Measurements from ENCODE around the gene CANX. TPM values are rescaled to one million over a fixed set of nuclear protein-coding genes. Genes with fewer than 3 reads are reported as not detected.

CANX gene
- total and polyA plus RNA-seq, 9 of the 15 experiments (the other 6 are each of a cell fraction or from before 2014, with no cell fraction given), result 155 to 893 (median 589) TPM

DNA sequence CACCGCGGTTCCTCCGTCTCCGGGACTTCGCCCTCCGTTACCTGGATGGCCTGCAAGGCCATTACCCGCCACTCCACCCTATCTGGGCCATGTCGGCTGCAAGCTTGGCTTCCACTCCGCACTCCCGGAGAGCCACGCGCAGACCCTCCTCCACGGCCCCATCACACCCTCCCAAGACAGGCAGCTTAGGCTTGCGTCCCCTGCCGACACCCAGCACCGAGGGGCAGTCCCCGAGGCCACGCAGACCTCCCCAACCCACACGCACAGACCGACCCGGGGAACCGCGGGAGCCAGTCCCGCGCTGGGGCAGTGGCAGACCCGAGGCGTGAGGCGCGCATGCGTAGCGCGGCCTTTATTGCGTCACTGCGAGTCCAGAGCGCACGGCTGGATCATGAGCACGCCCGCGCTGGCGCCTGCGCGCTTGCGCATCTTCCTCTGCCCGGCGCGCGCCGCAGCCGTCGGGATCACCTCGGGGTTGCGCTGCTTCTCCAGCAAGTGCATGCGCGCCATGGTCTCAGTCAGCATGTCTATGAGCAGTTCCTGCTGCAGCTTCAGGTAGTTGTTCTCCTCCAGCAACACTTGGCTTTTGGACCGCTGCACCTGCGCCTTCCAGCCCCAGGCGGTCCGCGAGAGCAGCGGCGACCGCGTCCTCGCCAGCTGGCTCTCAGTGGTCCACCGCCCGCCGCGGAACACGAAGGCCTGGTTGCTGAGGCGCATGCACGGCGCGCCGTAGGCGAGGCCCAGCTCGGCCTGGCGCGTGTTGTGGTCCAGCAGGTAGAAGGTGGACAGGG, 20.3 kb upstream of the CANX start (continued):
- peak; percentile 73 for TF ChIP-seq SAP30 (IDR thresholded peaks at IDR 0.05; ENCODE audit: borderline replicate concordance, insufficient read depth, low read depth, low read length, poor library complexity, severe bottlenecking)
- 0 out of 2 replicates have a peak, but pooled peaks have one; percentile 47 for TF ChIP-seq GABPB2 (CRISPR knock-in tag; conservative IDR thresholded peaks at IDR 0.05)
- peak; percentile 82 for TF ChIP-seq PHF20 (IDR thresholded peaks at IDR 0.05; ENCODE audit: partially characterized antibody)

DNA sequence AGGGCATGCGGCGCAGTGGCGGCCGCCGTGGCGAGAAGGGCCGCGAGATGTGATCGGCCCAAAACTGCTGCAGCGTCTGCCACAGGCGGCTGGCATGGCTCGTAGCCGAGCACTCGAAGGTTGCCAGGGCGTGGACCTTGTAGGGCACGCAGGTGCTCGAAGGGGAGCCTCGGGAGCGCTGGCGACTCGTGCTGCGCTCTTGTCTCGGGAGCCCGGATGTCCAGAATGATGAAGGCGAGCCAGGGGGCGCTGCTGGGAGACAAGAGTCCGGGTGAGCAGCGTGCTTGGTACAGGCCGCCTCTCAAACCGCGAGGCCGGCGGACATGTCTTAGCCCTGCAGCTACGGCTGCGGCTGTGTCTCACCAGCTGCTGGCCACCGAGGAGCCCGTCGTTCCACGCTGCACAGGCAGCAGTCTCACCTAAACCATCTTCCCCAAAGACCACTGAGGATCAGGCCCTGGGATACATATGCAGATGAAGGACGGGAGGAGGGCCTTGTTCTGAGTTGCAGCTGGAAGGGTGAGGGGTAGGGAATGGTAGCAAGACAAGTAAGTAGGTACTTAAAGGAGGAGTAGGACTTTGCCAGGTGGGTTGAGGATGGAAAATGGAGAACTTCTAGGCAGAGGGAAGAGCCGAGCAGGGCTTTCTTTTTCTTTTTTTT, 19.6 kb upstream of the CANX start:
- FAIRE-seq (no peak), ATAC-seq (no peak)
- TF ChIP-seq, protein P1, sequence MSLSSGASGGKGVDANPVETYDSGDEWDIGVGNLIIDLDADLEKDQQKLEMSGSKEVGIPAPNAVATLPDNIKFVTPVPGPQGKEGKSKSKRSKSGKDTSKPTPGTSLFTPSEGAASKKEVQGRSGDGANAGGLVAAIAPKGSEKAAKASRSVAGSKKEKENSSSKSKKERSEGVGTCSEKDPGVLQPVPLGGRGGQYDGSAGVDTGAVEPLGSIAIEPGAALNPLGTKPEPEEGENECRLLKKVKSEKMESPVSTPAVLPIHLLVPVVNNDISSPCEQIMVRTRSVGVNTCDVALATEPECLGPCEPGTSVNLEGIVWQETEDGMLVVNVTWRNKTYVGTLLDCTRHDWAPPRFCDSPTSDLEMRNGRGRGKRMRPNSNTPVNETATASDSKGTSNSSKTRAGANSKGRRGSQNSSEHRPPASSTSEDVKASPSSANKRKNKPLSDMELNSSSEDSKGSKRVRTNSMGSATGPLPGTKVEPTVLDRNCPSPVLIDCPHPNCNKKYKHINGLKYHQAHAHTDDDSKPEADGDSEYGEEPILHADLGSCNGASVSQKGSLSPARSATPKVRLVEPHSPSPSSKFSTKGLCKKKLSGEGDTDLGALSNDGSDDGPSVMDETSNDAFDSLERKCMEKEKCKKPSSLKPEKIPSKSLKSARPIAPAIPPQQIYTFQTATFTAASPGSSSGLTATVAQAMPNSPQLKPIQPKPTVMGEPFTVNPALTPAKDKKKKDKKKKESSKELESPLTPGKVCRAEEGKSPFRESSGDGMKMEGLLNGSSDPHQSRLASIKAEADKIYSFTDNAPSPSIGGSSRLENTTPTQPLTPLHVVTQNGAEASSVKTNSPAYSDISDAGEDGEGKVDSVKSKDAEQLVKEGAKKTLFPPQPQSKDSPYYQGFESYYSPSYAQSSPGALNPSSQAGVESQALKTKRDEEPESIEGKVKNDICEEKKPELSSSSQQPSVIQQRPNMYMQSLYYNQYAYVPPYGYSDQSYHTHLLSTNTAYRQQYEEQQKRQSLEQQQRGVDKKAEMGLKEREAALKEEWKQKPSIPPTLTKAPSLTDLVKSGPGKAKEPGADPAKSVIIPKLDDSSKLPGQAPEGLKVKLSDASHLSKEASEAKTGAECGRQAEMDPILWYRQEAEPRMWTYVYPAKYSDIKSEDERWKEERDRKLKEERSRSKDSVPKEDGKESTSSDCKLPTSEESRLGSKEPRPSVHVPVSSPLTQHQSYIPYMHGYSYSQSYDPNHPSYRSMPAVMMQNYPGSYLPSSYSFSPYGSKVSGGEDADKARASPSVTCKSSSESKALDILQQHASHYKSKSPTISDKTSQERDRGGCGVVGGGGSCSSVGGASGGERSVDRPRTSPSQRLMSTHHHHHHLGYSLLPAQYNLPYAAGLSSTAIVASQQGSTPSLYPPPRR (CRISPR knock-in tag; IDR thresholded peaks at IDR 0.05; ENCODE audit: borderline replicate concordance), result peak; percentile 89
- TF ChIP-seq GTF2E2 (tag; IDR thresholded peaks at IDR 0.05) (no peak; the same call in 1 of the 2 replicates), ZC3H4 (CRISPR knock-in tag; IDR thresholded peaks at IDR 0.05; ENCODE audit: borderline replicate concordance) (peak; percentile 82; the same call in 1 of the 2 replicates), FOXJ3 (CRISPR knock-in tag; IDR thresholded peaks at IDR 0.05) (no peak), NFIC (IDR thresholded peaks at IDR 0.05) (peak; percentile 3; the same call in 1 of the 2 replicates)
- TF ChIP-seq, protein P2, sequence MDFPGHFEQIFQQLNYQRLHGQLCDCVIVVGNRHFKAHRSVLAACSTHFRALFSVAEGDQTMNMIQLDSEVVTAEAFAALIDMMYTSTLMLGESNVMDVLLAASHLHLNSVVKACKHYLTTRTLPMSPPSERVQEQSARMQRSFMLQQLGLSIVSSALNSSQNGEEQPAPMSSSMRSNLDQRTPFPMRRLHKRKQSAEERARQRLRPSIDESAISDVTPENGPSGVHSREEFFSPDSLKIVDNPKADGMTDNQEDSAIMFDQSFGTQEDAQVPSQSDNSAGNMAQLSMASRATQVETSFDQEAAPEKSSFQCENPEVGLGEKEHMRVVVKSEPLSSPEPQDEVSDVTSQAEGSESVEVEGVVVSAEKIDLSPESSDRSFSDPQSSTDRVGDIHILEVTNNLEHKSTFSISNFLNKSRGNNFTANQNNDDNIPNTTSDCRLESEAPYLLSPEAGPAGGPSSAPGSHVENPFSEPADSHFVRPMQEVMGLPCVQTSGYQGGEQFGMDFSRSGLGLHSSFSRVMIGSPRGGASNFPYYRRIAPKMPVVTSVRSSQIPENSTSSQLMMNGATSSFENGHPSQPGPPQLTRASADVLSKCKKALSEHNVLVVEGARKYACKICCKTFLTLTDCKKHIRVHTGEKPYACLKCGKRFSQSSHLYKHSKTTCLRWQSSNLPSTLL (IDR thresholded peaks at IDR 0.05), result no peak

More for the DNA sequence above, 19.6 kb upstream of the CANX start:
- H3K4me3 ChIP-seq, result peak overlapping the region; percentile 78; the same call in 1 of the 2 replicates
- peak overlapping the region; percentile 95; the same call in 1 of the 3 replicates for H3K27ac ChIP-seq (ENCODE audit: extremely low read depth, low read depth, low read length)
- H3K27me3 ChIP-seq (ENCODE audit: control insufficient read depth in 2 of 2, insufficient read depth in 2 of 2, low read length in 2 of 2), result no peaks in the 10 kb centered on the region
- no peaks in the 10 kb centered on the region for H4K20me1 ChIP-seq (replicated peaks; ENCODE audit: control insufficient read depth, insufficient read depth, low read length)
- H3K9me3 ChIP-seq (replicated peaks; ENCODE audit: control insufficient read depth, insufficient read depth, low read depth, low read length), result no peaks in the 10 kb centered on the region; the same call in 1 of the 2 replicates
- peak in 3 of 4 experiments; percentile 17 to 45 (median 38) for DNase-seq (ENCODE audit: extremely low read depth in 1 of 4, low spot score in 3 of 4)
- intact Hi-C loops (cut with micrococcal nuclease), result no loop called here
- H3K4me1 ChIP-seq (replicated peaks in 1 of 2; ENCODE audit: control insufficient read depth in 2 of 2, insufficient read depth in 2 of 2, low read length in 2 of 2), result peaks cover 9 to 30% of the 10 kb centered on the region in 2 experiments; a peak in 4 of 5 replicates
- ChIA-PET CTCF (ENCODE audit: low intra/inter-chr PET ratio) (no interaction called here), POLR2A (interaction anchor here (0.6 to 1.4 kb wide), 2 partner anchors 16 to 18 kb away, joined by 3 to 4 read pairs; no protein-coding TSS in a partner anchor)
- H3K9me1 ChIP-seq (ENCODE audit: control insufficient read depth, insufficient read depth, low read length), result no peaks in the 10 kb centered on the region
- peak overlapping the region; percentile 97 for H2AFZ ChIP-seq (ENCODE audit: low read depth, low read length)
- BruUV-seq (replicated peaks), result TSS peak; percentile 75
- 93% methylated on average over 41 of the region's 41 CpGs for WGBS (ENCODE audit: insufficient coverage, low coverage, missing lambda C conversion rate)
- H3K4me2 ChIP-seq (ENCODE audit: insufficient read depth, low read length), result peak overlapping the region; percentile 94
- in situ Hi-C loops (cut with MboI), result no loop called here
- H3K36me3 ChIP-seq (ENCODE audit: control insufficient read depth, insufficient read depth, low read length), result peaks cover 2% of the 10 kb centered on the region; the same call in 1 of the 3 replicates
- H3K9ac ChIP-seq (ENCODE audit: insufficient read depth in 1 of 2, low read depth in 2 of 2, low read length in 2 of 2), result peak overlapping the region; percentile 95 to 99; a peak in 3 of 4 replicates
- peaks cover 29% of the 10 kb centered on the region for H3K79me2 ChIP-seq (ENCODE audit: control insufficient read depth, insufficient read depth, low read length)
